ENCODE data around the gene DLL1.
"Not testable (repeated sequence)": the region's sequence is repeated elsewhere in the genome, so short reads cannot be mapped to it uniquely, and the experiment has no call there.

Gene DLL1

GRCh38 chr6:170290296-170291128 lies at the start of gene DLL1:
TSS of gene DLL1 (minus strand) at chr6:170291078. CDS start at chr6:170290139, 939 bp downstream.
- Mint-ChIP-seq H3K9me3 (no peaks in the 10 kb centered on the region), H3K36me3 (ENCODE audit: low read depth) (peaks cover 6% of the 10 kb centered on the region), H3K27ac (no peak within 1 kb of the TSS), H3K4me1 (ENCODE audit: low read depth) (peaks cover 35% of the 10 kb centered on the region), H3K4me3 (peak within 1 kb of the TSS; percentile 85), H3K27me3 (peaks cover 44% of the 10 kb centered on the region)

GRCh38 chr6:170335199-170335598 lies 44.3 kb upstream of the DLL1 start:
- H3K27me3 Mint-ChIP-seq, H3K27ac Mint-ChIP-seq, H3K9me3 Mint-ChIP-seq, H3K4me3 Mint-ChIP-seq: not testable (repeated sequence)
- Mint-ChIP-seq H3K4me1 (ENCODE audit: low read depth) (peaks cover 29% of the 10 kb centered on the region), H3K36me3 (ENCODE audit: low read depth) (peaks cover 63% of the 10 kb centered on the region)

- Mint-ChIP-seq H3K4me3 (no peak overlapping the region), H3K9me3 (no peaks in the 10 kb centered on the region), H3K27ac (no peak overlapping the region), H3K4me1 (ENCODE audit: low read depth) (peaks cover 9% of the 10 kb centered on the region), H3K36me3 (ENCODE audit: low read depth) (peaks cover 61% of the 10 kb centered on the region), H3K27me3 (no peaks in the 10 kb centered on the region)
Measured at GRCh38 chr6:170329321-170329720, 38.4 kb upstream of the DLL1 start.

- H3K27me3 Mint-ChIP-seq = no peaks in the 10 kb centered on the region
- peaks cover 33% of the 10 kb centered on the region for H3K4me1 Mint-ChIP-seq (ENCODE audit: low read depth)
- H3K4me3 Mint-ChIP-seq = no peak overlapping the region
- H3K27ac Mint-ChIP-seq = no peak overlapping the region
- H3K9me3 Mint-ChIP-seq = no peaks in the 10 kb centered on the region
- peaks cover 51% of the 10 kb centered on the region for H3K36me3 Mint-ChIP-seq (ENCODE audit: low read depth)
Measured at GRCh38 chr6:170317718-170318117, 26.8 kb upstream of the DLL1 start.

- Mint-ChIP-seq H3K9me3 (no peaks in the 10 kb centered on the region), H3K36me3 (ENCODE audit: low read depth) (peaks cover 48% of the 10 kb centered on the region), H3K4me1 (ENCODE audit: low read depth) (peaks cover 37% of the 10 kb centered on the region), H3K27ac (no peak overlapping the region), H3K27me3 (no peaks in the 10 kb centered on the region), H3K4me3 (no peak overlapping the region)
Measured at GRCh38 chr6:170317076-170317475, 26.2 kb upstream of the DLL1 start.

- H3K36me3 Mint-ChIP-seq (ENCODE audit: low read depth) = peaks cover 49% of the 10 kb centered on the region
- peaks cover 45% of the 10 kb centered on the region for H3K4me1 Mint-ChIP-seq (ENCODE audit: low read depth)
- no peaks in the 10 kb centered on the region for H3K9me3 Mint-ChIP-seq
- no peak overlapping the region for H3K27ac Mint-ChIP-seq
- no peaks in the 10 kb centered on the region for H3K27me3 Mint-ChIP-seq
- H3K4me3 Mint-ChIP-seq = no peak overlapping the region
Measured at GRCh38 chr6:170316071-170316470, 25.2 kb upstream of the DLL1 start.

- Mint-ChIP-seq H3K27me3 (no peaks in the 10 kb centered on the region), H3K9me3 (no peaks in the 10 kb centered on the region), H3K36me3 (ENCODE audit: low read depth) (peaks cover 45% of the 10 kb centered on the region), H3K4me3 (no peak overlapping the region), H3K4me1 (ENCODE audit: low read depth) (peaks cover 54% of the 10 kb centered on the region), H3K27ac (no peak overlapping the region)
Measured at GRCh38 chr6:170314983-170315382, 24.1 kb upstream of the DLL1 start.

GRCh38 chr6:170313716-170314295 lies 22.9 kb upstream of the DLL1 start:
- Mint-ChIP-seq H3K4me1 (ENCODE audit: low read depth) (peaks cover 59% of the 10 kb centered on the region), H3K27me3 (no peaks in the 10 kb centered on the region), H3K9me3 (no peaks in the 10 kb centered on the region), H3K36me3 (ENCODE audit: low read depth) (peaks cover 36% of the 10 kb centered on the region), H3K27ac (no peak overlapping the region), H3K4me3 (no peak overlapping the region)

- Mint-ChIP-seq H3K4me1 (ENCODE audit: low read depth) (peaks cover 69% of the 10 kb centered on the region), H3K9me3 (no peaks in the 10 kb centered on the region), H3K27ac (no peak overlapping the region), H3K27me3 (no peaks in the 10 kb centered on the region), H3K36me3 (ENCODE audit: low read depth) (peaks cover 30% of the 10 kb centered on the region), H3K4me3 (no peak overlapping the region)
Measured at GRCh38 chr6:170312876-170313275, 22.0 kb upstream of the DLL1 start.

- H3K4me3 Mint-ChIP-seq = no peak overlapping the region
- peaks cover 29% of the 10 kb centered on the region for H3K36me3 Mint-ChIP-seq (ENCODE audit: low read depth)
- H3K4me1 Mint-ChIP-seq (ENCODE audit: low read depth) = peaks cover 76% of the 10 kb centered on the region
- no peaks in the 10 kb centered on the region for H3K9me3 Mint-ChIP-seq
- H3K27ac Mint-ChIP-seq = no peak overlapping the region
- H3K27me3 Mint-ChIP-seq = no peaks in the 10 kb centered on the region
Measured at GRCh38 chr6:170311696-170312095, 20.8 kb upstream of the DLL1 start.

GRCh38 chr6:170308761-170309160 lies 17.9 kb upstream of the DLL1 start:
- peaks cover 63% of the 10 kb centered on the region for H3K4me1 Mint-ChIP-seq (ENCODE audit: low read depth)

GRCh38 chr6:170307080-170307545 lies 16.2 kb upstream of the DLL1 start:
- Mint-ChIP-seq H3K9me3 (no peaks in the 10 kb centered on the region), H3K27me3 (peaks cover 6% of the 10 kb centered on the region), H3K36me3 (ENCODE audit: low read depth) (peaks cover 25% of the 10 kb centered on the region), H3K4me1 (ENCODE audit: low read depth) (peaks cover 48% of the 10 kb centered on the region), H3K27ac (peak overlapping the region; percentile 97), H3K4me3 (peak overlapping the region; percentile 99)

More at GRCh38 chr6:170308761-170309160, 17.9 kb upstream of the DLL1 start:
- Mint-ChIP-seq H3K27ac (no peak overlapping the region), H3K27me3 (peaks cover 6% of the 10 kb centered on the region), H3K9me3 (no peaks in the 10 kb centered on the region), H3K4me3 (peak overlapping the region; percentile 46), H3K36me3 (ENCODE audit: low read depth) (peaks cover 29% of the 10 kb centered on the region)

- peaks cover 11% of the 10 kb centered on the region for H3K27me3 Mint-ChIP-seq
- H3K27ac Mint-ChIP-seq = peak within 1 kb of the TSS; percentile 97
- peak within 1 kb of the TSS; percentile 99 for H3K4me3 Mint-ChIP-seq
- H3K9me3 Mint-ChIP-seq = peaks cover 5% of the 10 kb centered on the region
- peaks cover 23% of the 10 kb centered on the region for H3K36me3 Mint-ChIP-seq (ENCODE audit: low read depth)
- peaks cover 45% of the 10 kb centered on the region for H3K4me1 Mint-ChIP-seq (ENCODE audit: low read depth)
Measured at GRCh38 chr6:170306324-170307079, 15.6 kb upstream of the DLL1 start, which contains the start of gene FAM120B. TSS of gene FAM120B (plus strand) at chr6:170306758. CDS start at chr6:170317391, 10,633 bp downstream.

GRCh38 chr6:170305805-170306323 lies 15.0 kb upstream of the DLL1 start:
- H3K4me3 Mint-ChIP-seq = peak overlapping the region; percentile 99
- H3K9me3 Mint-ChIP-seq = peaks cover 7% of the 10 kb centered on the region
- peaks cover 19% of the 10 kb centered on the region for H3K36me3 Mint-ChIP-seq (ENCODE audit: low read depth)
- peaks cover 39% of the 10 kb centered on the region for H3K4me1 Mint-ChIP-seq (ENCODE audit: low read depth)
- H3K27ac Mint-ChIP-seq = peak overlapping the region; percentile 31
- H3K27me3 Mint-ChIP-seq = peaks cover 12% of the 10 kb centered on the region

Data from stimulated activated naive CD8-positive, alpha-beta T cell treated with anti-CD3 and anti-CD28 coated beads, Interleukin-15, Interleukin-2, amounts not matched to agents 100 ng/mL and 50 ng/mL, for 24 hours (primary cell).